ENCODE measurements around the gene MAFG.
A peak's percentile ranks its signal among the peaks of the same experiment; 100 is the strongest.

MAFG gene

GRCh38 chr17:81958633-81959342 lies 31.3 kb upstream of the MAFG start:
- no peak for DNase-seq (ENCODE audit: low spot score)

GRCh38 chr17:81957691-81958432 lies 30.3 kb upstream of the MAFG start:
- no peak for DNase-seq (ENCODE audit: low spot score)

- no peak for DNase-seq (ENCODE audit: low spot score)
These were observed 29.4 kb upstream of the MAFG start for GRCh38 chr17:81956607-81957589.

- DNase-seq (ENCODE audit: low spot score), result no peak
These were observed 28.4 kb upstream of the MAFG start for GRCh38 chr17:81955756-81956544.

GRCh38 chr17:81955058-81955681 lies 27.6 kb upstream of the MAFG start:
- no peak for DNase-seq (ENCODE audit: low spot score)

- DNase-seq (ENCODE audit: low spot score), result no peak
These were observed 26.9 kb upstream of the MAFG start for GRCh38 chr17:81954131-81955057.

GRCh38 chr17:81953443-81953842 lies 25.9 kb upstream of the MAFG start:
- peak; percentile 44 for DNase-seq (ENCODE audit: low spot score)

GRCh38 chr17:81952792-81953228 lies 25.3 kb upstream of the MAFG start:
- DNase-seq (ENCODE audit: low spot score), result no peak

- DNase-seq (ENCODE audit: low spot score), result no peak
These were observed 24.5 kb upstream of the MAFG start for GRCh38 chr17:81951785-81952684.

- no peak for DNase-seq (ENCODE audit: low spot score)
These were observed 23.0 kb upstream of the MAFG start for GRCh38 chr17:81950501-81950900.

- DNase-seq (ENCODE audit: low spot score), result no peak
These were observed 21.3 kb upstream of the MAFG start for GRCh38 chr17:81948635-81949378.

- no peak for DNase-seq (ENCODE audit: low spot score)
These were observed 19.7 kb upstream of the MAFG start, which contains the start of gene MYADML2 for GRCh38 chr17:81947189-81947588. Gene MYADML2 (minus strand): TSS chr17:81947233. CDS start chr17:81941741, 5,492 bp downstream.

GRCh38 chr17:81944858-81945257 lies 17.3 kb upstream of the MAFG start:
- no peak for DNase-seq (ENCODE audit: low spot score)

GRCh38 chr17:81942167-81942553 lies 14.6 kb upstream of the MAFG start:
- no peak for DNase-seq (ENCODE audit: low spot score)

- DNase-seq (ENCODE audit: low spot score), result no peak
These were observed 14.1 kb upstream of the MAFG start for GRCh38 chr17:81941484-81942166.

- DNase-seq (ENCODE audit: low spot score), result no peak
These were observed 13.3 kb upstream of the MAFG start for GRCh38 chr17:81940538-81941483.

Measured in hematopoietic multipotent progenitor cell treated with erythropoietin and hydrocortisone succinate and interleukin-3 and kit ligand, for 15 days (in vitro differentiated cells).